GM12864 (cell line): ENCODE data around the gene MATCAP1.

ENCODE experiments used
- DNase-seq: peaks from one replicate; pipeline ENCODE4 v3.0.0-alpha.2; 2011; ENCODE audit warnings: low read depth
- H3K4me3 ChIP-seq: 2 replicates; pipeline ENCODE4 v1.5.1; 2011; ENCODE audit warnings: mild to moderate bottlenecking, low read depth, low read length, control low read depth
- TF ChIP-seq, protein P1 (sequence below): IDR thresholded peaks from 2 replicates; pipeline ENCODE4 v1.5.1; 2011; ENCODE audit warnings: low read depth, mild to moderate bottlenecking, moderate library complexity, low read length, control low read depth, inconsistent platforms; ENCODE audit errors: missing control alignments

The MATCAP1 gene

DNA sequence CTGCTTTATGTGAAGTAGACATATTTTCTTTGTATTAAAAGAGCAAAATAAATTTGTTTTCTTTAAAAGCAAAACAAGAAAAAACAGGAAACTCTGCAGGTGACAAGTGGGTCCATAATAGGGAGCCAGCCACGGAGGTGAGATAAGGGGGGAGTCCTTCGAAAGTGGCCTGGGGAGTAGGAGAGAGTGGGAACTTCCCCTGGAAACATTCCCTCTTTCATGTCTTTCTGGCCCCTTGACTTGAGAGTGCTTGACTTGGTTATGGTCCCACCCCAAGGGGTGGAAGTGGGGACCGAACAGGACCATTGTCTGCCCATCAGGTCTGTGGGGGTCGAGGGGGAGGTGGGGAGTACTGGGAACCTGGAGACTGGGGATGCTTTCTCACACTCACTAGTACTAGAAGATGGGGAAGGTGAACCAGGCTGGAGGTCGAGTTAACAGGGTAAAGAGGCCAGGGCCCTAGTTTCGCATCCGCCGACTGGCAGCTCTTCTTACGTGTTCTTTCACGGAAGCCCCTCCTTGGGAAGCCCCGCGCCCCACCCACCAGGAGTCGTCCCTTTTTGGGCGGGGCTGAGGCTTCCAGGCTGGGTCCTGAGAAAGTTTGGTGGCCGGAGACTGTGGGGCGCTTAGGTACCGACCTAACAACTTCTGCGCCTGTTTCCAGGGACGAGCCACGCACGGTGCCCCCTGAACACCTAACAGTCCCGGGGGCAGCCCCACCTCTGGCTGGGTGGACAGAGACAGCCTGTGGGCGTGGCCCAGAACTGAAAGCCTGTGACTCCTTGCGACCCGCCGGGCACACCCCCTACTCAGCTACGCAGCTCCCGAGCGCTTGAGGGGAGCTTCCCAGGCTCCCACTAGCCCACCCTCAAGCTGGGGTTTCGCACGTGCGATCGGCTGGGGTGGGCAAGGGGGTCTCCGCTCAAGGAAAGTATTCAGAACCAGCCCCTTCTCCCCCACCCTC is 24.8 kb downstream of the MATCAP1 start:
- DNase-seq = peak; percentile 78
- TF ChIP-seq, protein P1, sequence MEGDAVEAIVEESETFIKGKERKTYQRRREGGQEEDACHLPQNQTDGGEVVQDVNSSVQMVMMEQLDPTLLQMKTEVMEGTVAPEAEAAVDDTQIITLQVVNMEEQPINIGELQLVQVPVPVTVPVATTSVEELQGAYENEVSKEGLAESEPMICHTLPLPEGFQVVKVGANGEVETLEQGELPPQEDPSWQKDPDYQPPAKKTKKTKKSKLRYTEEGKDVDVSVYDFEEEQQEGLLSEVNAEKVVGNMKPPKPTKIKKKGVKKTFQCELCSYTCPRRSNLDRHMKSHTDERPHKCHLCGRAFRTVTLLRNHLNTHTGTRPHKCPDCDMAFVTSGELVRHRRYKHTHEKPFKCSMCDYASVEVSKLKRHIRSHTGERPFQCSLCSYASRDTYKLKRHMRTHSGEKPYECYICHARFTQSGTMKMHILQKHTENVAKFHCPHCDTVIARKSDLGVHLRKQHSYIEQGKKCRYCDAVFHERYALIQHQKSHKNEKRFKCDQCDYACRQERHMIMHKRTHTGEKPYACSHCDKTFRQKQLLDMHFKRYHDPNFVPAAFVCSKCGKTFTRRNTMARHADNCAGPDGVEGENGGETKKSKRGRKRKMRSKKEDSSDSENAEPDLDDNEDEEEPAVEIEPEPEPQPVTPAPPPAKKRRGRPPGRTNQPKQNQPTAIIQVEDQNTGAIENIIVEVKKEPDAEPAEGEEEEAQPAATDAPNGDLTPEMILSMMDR = no peak
- H3K4me3 ChIP-seq = peak overlapping the region; percentile 94

DNA sequence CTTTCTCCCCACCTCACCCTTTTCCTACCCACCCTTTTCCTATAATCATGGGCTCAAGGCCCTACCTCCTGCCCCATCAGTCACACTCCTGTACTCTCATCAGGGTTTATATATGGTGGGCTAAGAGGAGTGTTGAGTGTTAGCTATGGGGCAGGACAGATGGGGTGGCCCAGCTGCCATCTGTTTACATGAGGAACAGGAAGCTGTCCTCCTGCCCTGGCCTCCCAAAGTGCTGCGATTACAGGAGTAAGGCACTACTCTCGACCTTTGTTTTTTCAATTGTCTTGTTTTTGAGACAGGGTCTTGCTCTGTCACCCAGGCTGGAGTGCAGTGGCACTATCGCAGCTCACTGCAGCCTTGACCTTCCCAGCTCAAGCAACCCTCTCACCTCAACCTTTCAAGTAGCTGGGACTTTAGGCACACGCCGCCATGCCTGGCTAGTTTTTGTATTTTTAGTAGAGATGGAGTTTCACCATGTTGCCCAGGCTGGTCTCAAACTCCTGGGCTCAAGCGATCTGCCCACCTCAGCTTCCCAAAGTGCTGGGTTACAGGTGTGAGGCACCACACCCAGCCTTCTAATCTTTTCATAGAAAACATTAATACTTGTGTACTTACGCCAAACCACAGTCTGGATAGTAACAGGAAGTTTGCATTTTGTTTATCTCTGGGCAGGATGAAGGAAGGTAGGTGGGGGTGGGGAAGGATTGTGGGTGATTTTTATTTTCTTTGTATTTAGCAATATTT is 25.7 kb downstream of the MATCAP1 start:
- no peak for DNase-seq
- TF ChIP-seq, protein P1 = no peak
- H3K4me3 ChIP-seq = peak overlapping the region; percentile 94; the same call in 1 of the 2 replicates

DNA sequence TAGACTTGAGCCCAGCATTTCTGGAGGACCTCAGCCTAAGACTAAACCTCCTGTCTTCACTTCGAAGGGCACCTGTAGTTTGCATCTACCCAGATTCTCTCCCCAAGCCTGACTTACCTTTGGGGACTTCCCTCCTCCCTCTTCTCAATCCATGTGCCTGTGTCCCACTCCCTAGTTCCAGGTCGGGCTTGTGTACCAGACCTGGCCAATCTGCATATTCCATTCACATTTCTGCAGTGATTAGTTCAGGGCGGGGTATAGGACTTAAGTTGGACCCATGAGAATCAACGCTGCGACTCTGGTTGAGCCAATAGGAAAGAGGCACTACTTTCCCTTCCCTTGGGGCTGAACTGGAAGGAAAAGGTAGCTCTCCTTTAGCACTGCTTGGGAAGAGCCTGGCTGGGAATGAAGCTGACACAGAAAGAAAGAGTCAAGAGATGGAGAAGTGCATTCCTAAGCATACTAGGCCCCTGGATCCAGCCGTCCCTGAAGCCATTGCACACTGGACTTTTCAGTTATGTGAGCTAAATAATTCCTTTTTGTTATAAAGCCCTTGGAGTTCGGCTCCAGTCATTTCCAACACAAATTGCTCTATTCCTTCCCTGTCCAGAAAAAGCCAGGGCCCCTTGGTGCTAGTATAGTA is 26.5 kb downstream of the MATCAP1 start:
- TF ChIP-seq, protein P1 = no peak
- no peak for DNase-seq
- H3K4me3 ChIP-seq = no peak overlapping the region

DNA sequence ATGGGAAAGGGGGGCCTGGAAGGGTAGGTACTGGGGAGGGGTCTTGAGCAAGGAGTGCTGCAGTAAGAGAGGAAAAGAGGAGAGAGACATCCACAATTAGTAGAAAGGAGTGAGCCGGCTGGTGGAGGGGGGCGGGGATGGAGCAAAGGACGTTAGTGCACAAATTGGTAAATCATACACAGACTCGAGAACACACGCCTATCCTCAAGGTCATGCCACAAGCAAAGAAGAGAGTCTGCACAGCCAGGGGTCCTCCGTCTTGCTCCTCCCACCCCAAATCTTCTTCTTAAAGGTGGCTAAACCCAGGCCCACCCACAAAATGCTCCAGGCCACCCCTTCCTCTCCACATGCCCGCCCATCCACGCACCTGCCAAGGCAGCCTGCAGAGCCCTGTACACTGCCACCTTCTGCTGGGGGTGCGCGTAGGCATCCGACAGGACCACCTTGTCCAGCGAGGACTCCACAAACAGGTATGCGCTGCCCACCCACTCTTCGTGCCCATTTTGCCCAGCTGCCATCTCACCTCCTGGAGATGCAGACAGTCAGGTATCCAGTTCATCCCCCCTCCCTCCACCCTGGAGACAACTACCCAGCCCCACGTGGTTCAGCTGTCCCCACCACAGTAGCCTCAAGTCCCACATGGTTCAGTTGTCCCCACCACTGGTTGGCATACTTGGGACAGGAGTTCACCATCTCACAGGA is 27.5 kb downstream of the MATCAP1 start:
- TF ChIP-seq, protein P1 = no peak
- no peak for DNase-seq
- no peak overlapping the region for H3K4me3 ChIP-seq

DNA sequence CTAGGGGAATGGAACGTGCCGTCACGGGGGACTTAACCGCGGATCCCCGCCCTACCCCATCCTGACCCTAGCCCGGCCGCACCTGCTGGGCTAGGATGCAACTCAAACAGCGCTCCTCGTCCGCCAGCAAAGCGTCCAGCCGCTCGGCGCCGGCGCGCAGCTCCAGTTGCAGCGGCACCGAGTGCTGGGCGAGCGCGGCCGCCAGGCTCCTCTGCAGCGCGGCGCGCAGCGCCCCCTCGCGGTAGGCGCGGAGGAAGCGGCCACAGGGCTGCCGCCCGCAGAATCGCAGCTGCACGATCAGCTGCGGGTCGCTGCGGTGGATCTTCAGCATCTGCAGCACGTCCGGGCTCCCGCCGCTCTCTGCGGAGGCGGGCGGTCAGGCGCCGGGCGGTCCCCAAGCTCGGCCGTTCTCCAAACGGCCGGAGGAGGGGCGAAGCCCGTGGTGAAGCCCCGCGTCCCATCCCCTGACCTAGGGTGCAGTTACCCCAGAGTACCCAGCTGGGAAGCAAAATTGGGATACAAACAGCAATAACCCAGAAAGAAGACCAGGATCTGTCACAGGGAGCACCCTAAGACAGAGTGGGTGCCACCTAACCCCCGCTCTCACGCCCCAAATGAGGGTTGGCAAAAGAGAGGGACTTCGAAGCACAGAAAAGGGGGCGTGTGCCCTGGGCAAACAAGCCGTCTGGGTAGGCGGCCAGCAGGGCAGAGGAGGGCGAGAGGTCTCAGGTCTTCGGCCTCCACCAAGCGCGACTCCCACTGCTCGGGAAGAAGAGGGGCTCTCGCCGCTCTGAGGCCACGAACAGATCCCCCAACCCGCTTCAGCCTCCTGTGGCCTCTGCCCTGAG is 28.2 kb downstream of the MATCAP1 start:
- DNase-seq = no peak
- no peak overlapping the region; the same call in 1 of the 2 replicates for H3K4me3 ChIP-seq
- TF ChIP-seq, protein P1 = peak; percentile 96
